Sigmoid colon (tissue), 4 donors: ENCODE data around the gene GCKR.

Experiments
- EP300 ChIP-seq, 4 donors: sonication (generic); formaldehyde crosslinking; IDR thresholded peaks; one replicate each; pipeline ENCODE4 v1.6.1; 2017; ENCODE audit warnings: antibody characterized with exemption in 4 of 4
- POLR2A ChIP-seq, 2 donors: fragments of 450-650 bp; IDR thresholded peaks; one replicate each; pipeline ENCODE4 v1.6.1; 2016; ENCODE audit warnings: antibody characterized with exemption in 2 of 2, mild to moderate bottlenecking in 2 of 2, moderate library complexity in 2 of 2
- POLR2AphosphoS5 ChIP-seq, 4 donors: sonication (generic); formaldehyde crosslinking; IDR thresholded peaks; one replicate each; pipeline ENCODE4 v1.6.1; 2017; ENCODE audit warnings: antibody characterized with exemption in 4 of 4
- TF ChIP-seq, protein P1 (sequence below), 4 experiments: fragments of 450-650 bp in 3 of 4; fragments of 200-600 bp in 1 of 4; IDR thresholded peaks; one replicate each; pipeline ENCODE4 v1.5.1; 2016 to 2019; ENCODE audit warnings: antibody characterized with exemption in 4 of 4, mild to moderate bottlenecking in 3 of 4, moderate library complexity in 2 of 4

DNA sequence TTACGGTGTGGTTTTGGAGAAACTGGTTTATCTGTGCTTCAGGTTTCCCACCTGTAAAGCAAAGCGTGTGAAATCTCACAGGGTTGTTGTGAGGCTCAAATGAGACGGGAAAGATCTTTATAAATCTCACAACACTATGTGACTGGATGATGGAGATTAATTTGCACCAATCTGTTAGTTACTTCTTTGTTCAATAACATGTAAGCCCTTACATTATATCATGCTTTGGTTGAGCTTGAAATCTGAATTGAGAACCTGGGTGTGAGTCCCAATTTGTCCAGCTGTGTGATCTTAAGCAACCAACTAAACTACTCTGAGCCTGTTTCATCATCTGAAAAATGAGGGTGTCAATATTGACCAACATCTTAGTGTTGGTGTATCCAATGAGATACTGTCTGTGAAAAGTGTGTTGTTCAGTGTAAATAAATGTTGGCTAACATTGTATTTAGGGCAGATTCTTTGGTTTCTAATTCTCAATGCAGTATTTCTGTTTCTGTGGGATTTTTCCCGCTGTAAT, 741 bp upstream of the GCKR start:
- TF ChIP-seq, protein P1, sequence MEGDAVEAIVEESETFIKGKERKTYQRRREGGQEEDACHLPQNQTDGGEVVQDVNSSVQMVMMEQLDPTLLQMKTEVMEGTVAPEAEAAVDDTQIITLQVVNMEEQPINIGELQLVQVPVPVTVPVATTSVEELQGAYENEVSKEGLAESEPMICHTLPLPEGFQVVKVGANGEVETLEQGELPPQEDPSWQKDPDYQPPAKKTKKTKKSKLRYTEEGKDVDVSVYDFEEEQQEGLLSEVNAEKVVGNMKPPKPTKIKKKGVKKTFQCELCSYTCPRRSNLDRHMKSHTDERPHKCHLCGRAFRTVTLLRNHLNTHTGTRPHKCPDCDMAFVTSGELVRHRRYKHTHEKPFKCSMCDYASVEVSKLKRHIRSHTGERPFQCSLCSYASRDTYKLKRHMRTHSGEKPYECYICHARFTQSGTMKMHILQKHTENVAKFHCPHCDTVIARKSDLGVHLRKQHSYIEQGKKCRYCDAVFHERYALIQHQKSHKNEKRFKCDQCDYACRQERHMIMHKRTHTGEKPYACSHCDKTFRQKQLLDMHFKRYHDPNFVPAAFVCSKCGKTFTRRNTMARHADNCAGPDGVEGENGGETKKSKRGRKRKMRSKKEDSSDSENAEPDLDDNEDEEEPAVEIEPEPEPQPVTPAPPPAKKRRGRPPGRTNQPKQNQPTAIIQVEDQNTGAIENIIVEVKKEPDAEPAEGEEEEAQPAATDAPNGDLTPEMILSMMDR (IDR thresholded peaks at IDR 0.05), result no peak
- TF ChIP-seq POLR2AphosphoS5 (IDR thresholded peaks at IDR 0.05) (no peak), EP300 (IDR thresholded peaks at IDR 0.05) (no peak), POLR2A (IDR thresholded peaks at IDR 0.05) (no peak)
